Measurements from ENCODE around the gene ALPI. TPM values are rescaled to one million over a fixed set of nuclear protein-coding genes. Genes with fewer than 3 reads are reported as not detected.

The ALPI gene
- total RNA-seq, 1 donor from 2014 or later = not detected

DNA sequence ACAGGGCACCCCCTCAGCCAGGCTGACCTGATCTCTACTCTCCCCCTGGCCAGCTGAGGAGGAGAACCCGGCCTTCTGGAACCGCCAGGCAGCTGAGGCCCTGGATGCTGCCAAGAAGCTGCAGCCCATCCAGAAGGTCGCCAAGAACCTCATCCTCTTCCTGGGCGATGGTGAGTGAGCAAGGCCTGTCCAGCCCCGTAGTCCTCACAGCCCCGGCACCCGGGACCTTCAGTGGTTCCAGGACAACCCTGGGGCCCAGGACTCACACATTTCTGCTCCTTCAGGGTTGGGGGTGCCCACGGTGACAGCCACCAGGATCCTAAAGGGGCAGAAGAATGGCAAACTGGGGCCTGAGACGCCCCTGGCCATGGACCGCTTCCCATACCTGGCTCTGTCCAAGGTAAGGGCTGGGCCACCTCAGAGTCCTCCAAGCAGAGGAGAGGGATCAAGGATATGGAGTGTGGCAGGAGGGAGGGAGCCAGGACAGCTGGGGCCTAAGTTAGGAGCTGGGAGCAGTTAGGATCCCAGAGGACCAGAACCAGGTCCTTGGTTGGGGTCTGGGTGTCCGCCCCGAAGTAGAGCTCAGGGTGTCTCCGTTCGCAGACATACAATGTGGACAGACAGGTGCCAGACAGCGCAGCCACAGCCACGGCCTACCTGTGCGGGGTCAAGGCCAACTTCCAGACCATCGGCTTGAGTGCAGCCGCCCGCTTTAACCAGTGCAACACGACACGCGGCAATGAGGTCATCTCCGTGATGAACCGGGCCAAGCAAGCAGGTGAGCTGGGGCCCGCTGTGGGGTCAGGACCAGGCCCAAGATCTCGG is 555 bp downstream of the ALPI start:
- peaks cover 2% of the 10 kb centered on the region for H3K27me3 Mint-ChIP-seq
- no peak for DNase-seq
- H3K9me3 Mint-ChIP-seq = no peaks in the 10 kb centered on the region
- no peak overlapping the region for H3K27ac Mint-ChIP-seq
- H3K4me1 Mint-ChIP-seq = no peaks in the 10 kb centered on the region
- no peak overlapping the region for H3K4me3 Mint-ChIP-seq
- intact Hi-C loops (cut with micrococcal nuclease) = no loop called here
- no peaks in the 10 kb centered on the region for H3K36me3 Mint-ChIP-seq (ENCODE audit: low read depth)

DNA sequence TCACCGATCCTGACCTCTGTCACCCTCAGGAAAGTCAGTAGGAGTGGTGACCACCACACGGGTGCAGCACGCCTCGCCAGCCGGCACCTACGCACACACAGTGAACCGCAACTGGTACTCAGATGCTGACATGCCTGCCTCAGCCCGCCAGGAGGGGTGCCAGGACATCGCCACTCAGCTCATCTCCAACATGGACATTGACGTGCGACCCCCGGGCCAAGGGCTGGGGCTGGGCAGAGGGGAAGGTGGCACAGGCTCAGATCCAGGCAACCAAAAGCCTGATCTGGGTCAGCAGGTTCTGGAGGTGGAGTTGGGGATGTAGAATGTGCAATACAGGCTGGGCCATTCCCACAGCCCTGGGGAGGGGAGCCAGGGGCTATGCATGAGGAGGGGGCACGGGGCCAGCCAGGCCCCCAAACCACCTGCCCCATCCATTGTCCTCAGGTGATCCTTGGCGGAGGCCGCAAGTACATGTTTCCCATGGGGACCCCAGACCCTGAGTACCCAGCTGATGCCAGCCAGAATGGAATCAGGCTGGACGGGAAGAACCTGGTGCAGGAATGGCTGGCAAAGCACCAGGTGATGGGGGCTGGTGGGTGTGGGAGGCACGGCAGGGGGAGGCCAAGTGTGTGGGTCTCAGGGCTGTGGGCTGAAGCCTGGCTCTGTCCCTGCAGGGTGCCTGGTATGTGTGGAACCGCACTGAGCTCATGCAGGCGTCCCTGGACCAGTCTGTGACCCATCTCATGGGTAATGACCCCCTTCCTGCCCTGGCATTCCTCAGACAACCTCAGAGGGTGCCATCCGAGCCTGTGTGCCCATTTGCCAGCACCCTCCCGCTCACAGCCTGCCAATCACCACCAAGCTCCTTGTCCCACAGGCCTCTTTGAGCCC is 1.4 kb downstream of the ALPI start:
- Mint-ChIP-seq H3K9me3 (no peaks in the 10 kb centered on the region), H3K4me3 (no peak overlapping the region), H3K27me3 (peaks cover 2% of the 10 kb centered on the region), H3K36me3 (ENCODE audit: low read depth) (no peaks in the 10 kb centered on the region), H3K27ac (no peak overlapping the region), H3K4me1 (no peaks in the 10 kb centered on the region)
- intact Hi-C loops (cut with micrococcal nuclease) = no loop called here
- no peak for DNase-seq

DNA sequence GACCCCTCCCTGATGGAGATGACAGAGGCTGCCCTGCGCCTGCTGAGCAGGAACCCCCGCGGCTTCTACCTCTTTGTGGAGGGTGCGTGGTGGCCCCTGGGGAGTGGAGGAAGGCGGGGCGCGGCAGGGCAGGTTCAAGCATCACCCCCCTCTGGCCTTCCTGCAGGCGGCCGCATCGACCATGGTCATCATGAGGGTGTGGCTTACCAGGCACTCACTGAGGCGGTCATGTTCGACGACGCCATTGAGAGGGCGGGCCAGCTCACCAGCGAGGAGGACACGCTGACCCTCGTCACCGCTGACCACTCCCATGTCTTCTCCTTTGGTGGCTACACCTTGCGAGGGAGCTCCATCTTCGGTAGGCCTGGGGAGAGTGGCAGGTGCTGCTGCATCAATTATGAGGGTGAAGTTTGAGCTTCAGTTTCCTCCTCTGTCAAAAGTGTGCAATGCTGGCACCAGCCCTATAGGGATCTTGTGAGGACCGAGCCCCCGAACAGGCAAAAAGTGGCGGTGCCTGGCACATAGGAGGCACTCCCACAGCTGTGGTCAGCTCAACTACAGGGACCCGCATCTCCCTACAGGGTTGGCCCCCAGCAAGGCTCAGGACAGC is 2.2 kb downstream of the ALPI start:
- no peaks in the 10 kb centered on the region for H3K36me3 Mint-ChIP-seq (ENCODE audit: low read depth)
- H3K27ac Mint-ChIP-seq = no peak overlapping the region
- no peaks in the 10 kb centered on the region for H3K4me1 Mint-ChIP-seq
- intact Hi-C loops (cut with micrococcal nuclease) = no loop called here
- H3K4me3 Mint-ChIP-seq = no peak overlapping the region
- DNase-seq = no peak
- peaks cover 2% of the 10 kb centered on the region for H3K27me3 Mint-ChIP-seq
- H3K9me3 Mint-ChIP-seq = no peaks in the 10 kb centered on the region

DNA sequence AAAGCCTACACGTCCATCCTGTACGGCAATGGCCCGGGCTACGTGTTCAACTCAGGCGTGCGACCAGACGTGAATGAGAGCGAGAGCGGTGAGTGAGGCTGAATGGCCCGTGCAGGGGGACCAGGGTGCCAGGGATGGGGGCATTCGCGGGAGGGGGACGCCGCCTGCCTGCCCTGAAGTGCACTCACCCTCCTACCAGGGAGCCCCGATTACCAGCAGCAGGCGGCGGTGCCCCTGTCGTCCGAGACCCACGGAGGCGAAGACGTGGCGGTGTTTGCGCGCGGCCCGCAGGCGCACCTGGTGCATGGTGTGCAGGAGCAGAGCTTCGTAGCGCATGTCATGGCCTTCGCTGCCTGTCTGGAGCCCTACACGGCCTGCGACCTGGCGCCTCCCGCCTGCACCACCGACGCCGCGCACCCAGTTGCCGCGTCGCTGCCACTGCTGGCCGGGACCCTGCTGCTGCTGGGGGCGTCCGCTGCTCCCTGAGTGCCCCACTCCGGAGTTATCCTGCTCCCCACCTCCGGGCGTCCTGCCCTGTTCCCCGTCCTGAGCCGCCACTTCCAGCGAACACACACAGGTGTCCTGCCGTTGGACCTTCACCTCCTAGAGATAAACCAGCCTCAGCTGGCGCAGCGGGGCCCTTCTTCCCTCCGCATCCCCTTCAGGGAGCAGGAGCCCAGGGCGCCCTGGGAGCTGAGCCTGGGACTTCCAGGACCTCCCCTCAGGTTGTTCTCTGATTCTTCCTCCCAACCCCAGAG is 2.9 kb downstream of the ALPI start:
- Mint-ChIP-seq H3K36me3 (ENCODE audit: low read depth) (no peaks in the 10 kb centered on the region), H3K27me3 (peaks cover 2% of the 10 kb centered on the region), H3K27ac (no peak overlapping the region), H3K4me3 (no peak overlapping the region), H3K4me1 (no peaks in the 10 kb centered on the region), H3K9me3 (no peaks in the 10 kb centered on the region)
- no peak for DNase-seq
- intact Hi-C loops (cut with micrococcal nuclease) = no loop called here

DNA sequence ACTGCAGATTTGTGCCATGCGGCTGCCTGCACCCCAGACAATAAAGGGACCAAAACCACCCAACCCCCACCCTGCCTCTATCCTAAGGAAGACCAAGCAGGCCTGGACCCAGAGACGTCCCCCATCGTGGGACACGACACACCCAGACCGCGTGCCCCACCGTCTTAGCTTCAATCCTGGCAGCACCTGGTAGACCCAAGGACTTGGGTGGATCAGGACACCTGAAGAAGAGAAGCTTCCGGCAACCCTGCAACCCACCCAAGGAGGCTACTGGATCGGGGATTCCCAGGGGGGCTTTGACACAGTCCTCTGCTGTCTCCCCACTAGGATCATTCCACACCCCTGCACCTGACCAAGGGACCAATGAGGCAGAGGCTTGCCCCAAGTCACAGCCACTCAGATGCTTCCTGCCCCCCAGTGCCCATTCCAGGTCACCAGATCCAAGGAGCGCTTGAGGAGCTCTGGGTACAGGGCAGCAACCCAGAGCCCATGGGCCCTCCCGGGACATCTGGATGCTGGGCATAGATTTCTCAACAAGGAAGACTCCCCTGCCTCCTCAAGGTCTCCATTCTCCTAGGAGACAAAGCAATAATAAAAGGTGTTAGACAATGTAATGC is 3.6 kb downstream of the ALPI start:
- Mint-ChIP-seq H3K36me3 (ENCODE audit: low read depth) (no peaks in the 10 kb centered on the region), H3K27ac (no peak overlapping the region), H3K27me3 (peaks cover 2% of the 10 kb centered on the region), H3K9me3 (no peaks in the 10 kb centered on the region), H3K4me1 (no peaks in the 10 kb centered on the region), H3K4me3 (no peak overlapping the region)
- no peak for DNase-seq
- intact Hi-C loops (cut with micrococcal nuclease) = no loop called here

DNA sequence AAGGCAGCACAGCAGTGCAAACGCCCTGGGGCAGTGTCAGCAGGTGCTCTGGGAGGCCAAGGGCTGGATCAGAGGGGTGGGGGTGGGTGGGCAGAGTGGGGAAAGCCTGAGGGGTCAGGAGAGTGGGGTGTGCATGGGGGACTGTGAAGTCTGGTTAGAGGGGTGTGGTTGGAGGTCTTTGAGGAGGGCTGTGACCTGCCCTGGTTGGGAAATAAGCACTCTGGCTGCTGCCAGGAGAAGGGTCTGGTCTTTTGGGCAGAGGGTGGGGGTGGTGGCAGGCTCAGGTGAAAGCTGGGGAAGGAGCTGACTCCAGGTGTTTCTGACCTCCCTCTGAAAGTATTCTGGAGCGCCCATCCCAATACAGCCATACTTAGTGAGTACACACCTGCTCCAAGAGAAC is 4.2 kb downstream of the ALPI start:
- no peak for DNase-seq
- intact Hi-C loops (cut with micrococcal nuclease) = no loop called here
- Mint-ChIP-seq H3K36me3 (ENCODE audit: low read depth) (no peaks in the 10 kb centered on the region), H3K9me3 (no peaks in the 10 kb centered on the region), H3K4me3 (no peak overlapping the region), H3K4me1 (no peaks in the 10 kb centered on the region), H3K27me3 (peaks cover 2% of the 10 kb centered on the region), H3K27ac (no peak overlapping the region)

DNA sequence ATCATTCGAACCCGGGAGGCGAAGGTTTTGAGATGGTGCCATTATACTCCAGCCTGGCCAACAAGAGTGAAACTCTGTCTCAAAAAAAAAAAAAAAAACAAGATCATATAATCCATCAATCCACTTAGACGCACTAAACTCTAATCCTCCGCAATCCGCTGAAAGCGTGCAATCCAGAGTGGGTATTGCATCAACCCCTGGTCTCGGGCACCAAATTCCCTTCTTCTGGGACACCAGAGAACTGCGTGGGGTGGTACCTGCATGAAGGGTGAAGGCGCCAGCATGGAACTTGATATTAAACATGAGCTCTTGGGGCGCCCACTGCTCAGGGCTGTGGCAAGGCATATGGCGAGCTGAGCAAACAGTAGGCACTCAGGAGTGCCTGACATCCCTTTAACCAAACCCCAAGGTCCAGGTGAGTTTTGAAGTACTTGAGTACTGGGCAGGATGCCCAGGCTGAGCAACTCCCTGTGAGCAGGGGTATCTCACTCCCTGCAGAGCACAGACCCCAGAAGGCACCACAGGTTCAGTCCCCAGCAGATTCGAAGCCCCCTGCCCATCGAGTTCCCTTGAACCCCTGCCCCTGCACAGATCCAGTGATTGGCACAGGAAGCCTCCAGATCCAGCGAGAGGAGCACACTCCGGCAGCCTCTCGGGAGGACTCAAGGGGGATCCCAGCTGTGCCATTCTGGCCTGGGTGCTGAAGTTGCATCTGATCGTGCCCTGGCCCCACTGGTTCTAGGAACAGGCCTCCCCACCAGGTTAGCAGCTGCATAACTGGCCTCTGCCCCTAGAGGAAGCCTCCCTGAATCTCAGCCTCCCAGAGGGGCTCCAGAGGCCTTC is 8.0 kb downstream of the ALPI start:
- Mint-ChIP-seq H3K4me3 (no peak overlapping the region), H3K27me3 (peaks cover 16% of the 10 kb centered on the region), H3K9me3 (no peaks in the 10 kb centered on the region)

DNA sequence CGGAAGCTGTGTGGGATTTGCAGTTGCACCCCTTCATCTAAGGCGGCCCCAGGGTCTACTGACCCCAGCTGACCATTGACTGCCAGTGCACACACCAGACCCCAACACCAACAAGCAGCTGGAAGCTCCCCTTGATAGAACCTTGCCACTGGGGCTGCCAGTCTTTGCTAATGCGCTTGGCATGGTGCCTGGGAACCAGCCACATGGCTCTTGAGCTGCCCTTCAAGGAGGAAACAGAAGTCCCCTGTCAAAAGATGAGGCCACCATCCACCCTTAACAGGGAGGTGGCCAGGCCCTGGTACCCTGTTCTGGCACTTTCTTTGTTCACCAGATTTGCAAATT is 8.6 kb downstream of the ALPI start:
- Mint-ChIP-seq H3K4me1 (no peaks in the 10 kb centered on the region), H3K27me3 (peaks cover 22% of the 10 kb centered on the region), H3K9me3 (no peaks in the 10 kb centered on the region), H3K36me3 (ENCODE audit: low read depth) (no peaks in the 10 kb centered on the region), H3K27ac (no peak overlapping the region), H3K4me3 (no peak overlapping the region)
- no peak for DNase-seq
- intact Hi-C loops (cut with micrococcal nuclease) = no loop called here

More for the DNA sequence above, 8.0 kb downstream of the ALPI start:
- no peaks in the 10 kb centered on the region for H3K4me1 Mint-ChIP-seq
- DNase-seq = no peak
- H3K36me3 Mint-ChIP-seq (ENCODE audit: low read depth) = no peaks in the 10 kb centered on the region
- H3K27ac Mint-ChIP-seq = no peak overlapping the region
- intact Hi-C loops (cut with micrococcal nuclease) = no loop called here

DNA sequence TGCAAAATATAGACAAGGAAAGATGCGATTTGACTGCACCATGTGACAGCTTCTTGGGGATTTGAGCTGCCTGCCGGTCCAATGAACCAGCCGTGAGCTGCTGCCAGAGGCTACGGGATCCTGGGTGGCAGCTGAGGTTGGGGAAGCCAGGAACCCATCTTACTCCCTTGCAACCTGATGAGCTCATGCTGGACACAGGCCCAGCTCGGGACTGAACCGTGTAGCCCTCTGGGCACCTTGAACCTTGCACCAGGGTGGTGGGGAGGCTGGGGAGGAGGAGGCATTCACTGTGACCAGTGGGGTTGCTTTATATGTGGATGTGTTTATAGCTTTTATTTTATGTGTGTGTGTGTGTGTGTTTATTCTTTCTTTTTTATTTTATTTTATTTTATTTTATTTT is 9.1 kb downstream of the ALPI start:
- Mint-ChIP-seq H3K27ac (no peak overlapping the region), H3K9me3 (no peaks in the 10 kb centered on the region), H3K27me3 (peaks cover 24% of the 10 kb centered on the region), H3K4me3 (no peak overlapping the region), H3K4me1 (no peaks in the 10 kb centered on the region), H3K36me3 (ENCODE audit: low read depth) (no peaks in the 10 kb centered on the region)
- intact Hi-C loops (cut with micrococcal nuclease) = no loop called here
- no peak for DNase-seq

DNA sequence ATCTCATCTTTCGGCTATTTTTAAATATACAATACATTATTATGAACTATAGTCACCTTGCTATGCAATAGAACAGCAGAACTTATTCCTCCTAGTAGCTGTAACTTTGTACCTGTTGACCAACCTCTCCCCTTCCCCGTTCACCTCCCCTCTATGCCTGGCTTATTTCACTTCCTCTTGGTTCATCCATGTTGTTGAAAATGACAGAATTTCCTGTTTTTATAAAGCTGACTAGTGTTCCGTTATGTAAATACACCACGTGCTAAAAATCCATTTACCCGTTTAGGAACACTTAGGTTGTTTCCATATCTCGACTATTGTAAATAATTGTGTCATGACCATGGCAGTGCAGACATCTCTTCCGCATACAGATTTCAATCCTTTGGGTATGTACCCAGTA is 10.3 kb downstream of the ALPI start:
- intact Hi-C loops (cut with micrococcal nuclease) = no loop called here
- Mint-ChIP-seq H3K27me3 (peaks cover 30% of the 10 kb centered on the region), H3K9me3 (no peaks in the 10 kb centered on the region)

DNA sequence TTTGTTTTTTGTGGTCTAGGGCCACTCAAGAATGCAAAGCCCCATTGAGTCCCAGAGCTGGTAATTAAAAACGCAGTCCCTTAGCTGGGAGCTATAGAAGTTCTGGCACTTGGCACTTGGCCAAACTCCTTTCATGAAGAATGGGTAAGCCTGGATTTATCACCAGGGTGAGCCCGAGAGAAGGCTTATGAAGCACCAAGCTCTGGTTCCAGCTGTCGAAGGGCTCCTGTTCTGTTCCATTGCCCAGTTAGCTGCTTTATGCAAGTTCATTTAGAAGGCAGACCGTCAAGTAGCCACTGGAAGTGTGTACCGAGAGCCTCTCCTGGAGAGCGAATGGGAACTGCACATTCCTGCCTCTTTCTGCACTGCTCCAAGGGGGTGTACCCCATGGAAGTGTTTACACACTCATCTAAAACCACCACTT is 17.5 kb downstream of the ALPI start:
- H3K27ac Mint-ChIP-seq = no peak overlapping the region
- peaks cover 38% of the 10 kb centered on the region for H3K27me3 Mint-ChIP-seq
- H3K36me3 Mint-ChIP-seq (ENCODE audit: low read depth) = no peaks in the 10 kb centered on the region
- intact Hi-C loops (cut with micrococcal nuclease) = no loop called here
- peaks cover 5% of the 10 kb centered on the region for H3K9me3 Mint-ChIP-seq
- DNase-seq = no peak
- H3K4me1 Mint-ChIP-seq = no peaks in the 10 kb centered on the region
- H3K4me3 Mint-ChIP-seq = no peak overlapping the region

More for the DNA sequence above, 10.3 kb downstream of the ALPI start:
- no peaks in the 10 kb centered on the region for H3K4me1 Mint-ChIP-seq
- no peaks in the 10 kb centered on the region for H3K36me3 Mint-ChIP-seq (ENCODE audit: low read depth)
- H3K4me3 Mint-ChIP-seq = no peak overlapping the region
- no peak for DNase-seq
- H3K27ac Mint-ChIP-seq = no peak overlapping the region

DNA sequence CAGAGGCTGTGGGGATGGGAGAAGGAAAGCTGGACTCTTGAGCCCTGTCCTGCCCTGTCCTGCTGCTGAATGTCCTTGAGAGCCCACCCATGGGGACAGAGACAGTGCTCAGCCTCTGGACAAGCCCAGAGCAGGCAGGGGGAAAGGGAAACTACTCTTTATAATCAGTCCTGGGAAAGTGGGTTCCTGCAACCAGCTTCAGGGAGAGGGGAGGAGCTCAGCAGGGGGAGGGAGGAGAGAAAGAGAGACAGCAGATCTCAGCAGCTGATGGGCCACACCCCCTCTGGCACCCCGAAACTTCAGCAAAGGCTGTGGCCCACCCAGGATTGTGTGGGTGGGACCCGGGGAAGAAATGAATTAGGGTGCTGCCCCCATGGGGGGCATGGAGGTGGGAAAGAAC is 20.1 kb downstream of the ALPI start:
- Mint-ChIP-seq H3K4me1 (no peaks in the 10 kb centered on the region), H3K36me3 (ENCODE audit: low read depth) (no peaks in the 10 kb centered on the region), H3K4me3 (no peak overlapping the region), H3K27me3 (peaks cover 23% of the 10 kb centered on the region), H3K9me3 (peaks cover 5% of the 10 kb centered on the region), H3K27ac (no peak overlapping the region)
- intact Hi-C loops (cut with micrococcal nuclease) = no loop called here
- no peak for DNase-seq
